Measurements from ENCODE around the gene AJAP1.

Gene AJAP1

DNA sequence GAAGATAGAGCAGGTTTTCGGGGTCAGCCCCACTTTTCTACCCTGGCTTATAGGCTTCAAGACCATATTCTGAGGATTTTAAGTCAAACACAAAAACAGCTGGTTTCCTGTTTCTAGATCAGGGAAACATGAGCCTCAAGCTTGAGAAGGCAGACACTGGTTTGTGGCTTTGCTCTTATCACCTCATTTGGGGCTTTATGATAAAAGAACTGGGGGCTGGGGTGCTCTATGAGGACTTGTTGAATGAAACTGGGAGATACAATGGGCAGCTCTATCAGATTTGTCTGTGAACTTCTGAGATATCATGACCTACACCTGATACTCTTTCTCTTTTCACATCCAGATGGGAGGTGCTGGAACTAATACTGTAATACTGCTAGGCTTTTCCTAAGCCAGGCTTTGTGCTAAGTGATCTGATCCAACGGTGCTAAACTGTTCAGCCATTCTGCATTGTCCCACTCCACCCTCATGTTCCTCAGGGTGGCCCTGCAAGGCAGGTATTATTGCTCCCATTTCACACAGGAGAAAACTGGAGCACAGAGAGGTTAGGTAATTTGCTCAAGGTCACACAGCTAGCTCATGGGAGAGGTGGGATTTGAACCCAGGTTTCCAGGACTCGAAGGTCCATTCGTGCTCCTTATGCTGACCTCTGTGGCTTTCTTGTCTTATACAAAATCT lies 6.6 kb downstream of the AJAP1 start:
- TF ChIP-seq, protein P1, sequence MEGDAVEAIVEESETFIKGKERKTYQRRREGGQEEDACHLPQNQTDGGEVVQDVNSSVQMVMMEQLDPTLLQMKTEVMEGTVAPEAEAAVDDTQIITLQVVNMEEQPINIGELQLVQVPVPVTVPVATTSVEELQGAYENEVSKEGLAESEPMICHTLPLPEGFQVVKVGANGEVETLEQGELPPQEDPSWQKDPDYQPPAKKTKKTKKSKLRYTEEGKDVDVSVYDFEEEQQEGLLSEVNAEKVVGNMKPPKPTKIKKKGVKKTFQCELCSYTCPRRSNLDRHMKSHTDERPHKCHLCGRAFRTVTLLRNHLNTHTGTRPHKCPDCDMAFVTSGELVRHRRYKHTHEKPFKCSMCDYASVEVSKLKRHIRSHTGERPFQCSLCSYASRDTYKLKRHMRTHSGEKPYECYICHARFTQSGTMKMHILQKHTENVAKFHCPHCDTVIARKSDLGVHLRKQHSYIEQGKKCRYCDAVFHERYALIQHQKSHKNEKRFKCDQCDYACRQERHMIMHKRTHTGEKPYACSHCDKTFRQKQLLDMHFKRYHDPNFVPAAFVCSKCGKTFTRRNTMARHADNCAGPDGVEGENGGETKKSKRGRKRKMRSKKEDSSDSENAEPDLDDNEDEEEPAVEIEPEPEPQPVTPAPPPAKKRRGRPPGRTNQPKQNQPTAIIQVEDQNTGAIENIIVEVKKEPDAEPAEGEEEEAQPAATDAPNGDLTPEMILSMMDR (IDR thresholded peaks at IDR 0.05; ENCODE audit: borderline replicate concordance, control extremely low read depth, extremely low read depth, insufficient read depth, missing control alignments) = no peak
- in situ Hi-C loops (cut with MboI; ENCODE audit: low sequenced_read_pairs, unreplicated experiment) = no loop called here

DNA sequence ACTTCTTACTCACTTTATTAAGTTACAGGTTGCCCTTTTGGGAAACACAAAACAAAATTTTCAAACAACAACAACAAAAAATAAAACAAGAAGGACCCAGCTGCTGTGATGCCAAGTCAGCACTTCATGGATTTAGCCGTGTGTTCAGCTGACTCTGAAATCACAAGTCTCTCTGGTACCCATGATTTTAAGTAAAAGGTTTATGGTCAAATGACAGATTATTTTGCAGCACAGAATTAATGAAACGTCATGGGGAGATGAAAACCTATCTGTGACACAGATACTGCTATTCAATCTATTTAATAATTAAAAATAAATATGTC lies 7.1 kb downstream of the AJAP1 start:
- DNase-seq (ENCODE audit: low spot score) = no peak
- in situ Hi-C loops (cut with MboI; ENCODE audit: low sequenced_read_pairs, unreplicated experiment) = no loop called here
- TF ChIP-seq, protein P1 (IDR thresholded peaks at IDR 0.05; ENCODE audit: borderline replicate concordance, control extremely low read depth, extremely low read depth, insufficient read depth, missing control alignments) = no peak

More for the DNA sequence above, 6.6 kb downstream of the AJAP1 start:
- no peak for DNase-seq (ENCODE audit: low spot score)

DNA sequence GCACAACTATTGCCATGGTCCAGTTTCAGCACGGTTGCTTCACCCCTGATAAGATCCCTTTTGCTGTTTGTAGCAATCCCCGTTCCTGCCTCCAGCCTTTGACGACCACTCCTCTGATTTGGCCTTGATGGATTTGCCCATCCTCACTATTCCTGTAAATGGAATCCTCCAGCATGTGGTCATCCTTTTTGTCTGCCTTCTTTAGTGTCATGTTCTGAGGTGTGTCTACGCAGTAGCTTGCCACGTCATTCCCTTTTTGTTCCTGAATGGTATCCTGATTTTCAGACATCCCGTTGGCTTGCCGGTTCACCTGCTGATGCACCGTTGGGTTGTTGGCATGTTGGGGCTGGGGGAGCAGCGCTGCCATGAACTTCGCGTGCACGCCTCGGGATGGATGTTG lies 7.8 kb downstream of the AJAP1 start:
- in situ Hi-C loops (cut with MboI; ENCODE audit: low sequenced_read_pairs, unreplicated experiment) = no loop called here
- no peak for DNase-seq (ENCODE audit: low spot score)
- TF ChIP-seq, protein P1 (IDR thresholded peaks at IDR 0.05; ENCODE audit: borderline replicate concordance, control extremely low read depth, extremely low read depth, insufficient read depth, missing control alignments) = no peak

DNA sequence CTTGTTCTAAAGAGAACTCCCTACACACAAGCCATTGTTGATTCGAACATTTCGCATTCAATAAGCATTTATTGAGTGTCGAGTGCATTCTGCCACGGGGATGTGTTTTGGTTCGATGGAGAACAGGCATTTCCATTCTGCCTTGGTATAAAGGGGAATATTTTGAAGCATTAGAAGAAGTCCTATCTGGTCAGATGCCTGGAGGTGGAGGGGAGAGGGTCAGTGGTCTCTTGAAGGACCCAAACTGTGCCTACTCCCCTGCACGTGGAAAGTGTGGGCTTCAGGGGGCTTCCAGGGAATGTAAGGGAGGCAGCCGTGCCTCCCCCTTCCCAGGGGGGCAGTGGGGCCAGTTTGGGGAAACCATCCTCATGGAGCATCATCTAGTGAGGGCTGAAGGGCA lies 8.3 kb downstream of the AJAP1 start:
- no peak for DNase-seq (ENCODE audit: low spot score)
- TF ChIP-seq, protein P1 (IDR thresholded peaks at IDR 0.05; ENCODE audit: borderline replicate concordance, control extremely low read depth, extremely low read depth, insufficient read depth, missing control alignments) = no peak
- in situ Hi-C loops (cut with MboI; ENCODE audit: low sequenced_read_pairs, unreplicated experiment) = no loop called here

DNA sequence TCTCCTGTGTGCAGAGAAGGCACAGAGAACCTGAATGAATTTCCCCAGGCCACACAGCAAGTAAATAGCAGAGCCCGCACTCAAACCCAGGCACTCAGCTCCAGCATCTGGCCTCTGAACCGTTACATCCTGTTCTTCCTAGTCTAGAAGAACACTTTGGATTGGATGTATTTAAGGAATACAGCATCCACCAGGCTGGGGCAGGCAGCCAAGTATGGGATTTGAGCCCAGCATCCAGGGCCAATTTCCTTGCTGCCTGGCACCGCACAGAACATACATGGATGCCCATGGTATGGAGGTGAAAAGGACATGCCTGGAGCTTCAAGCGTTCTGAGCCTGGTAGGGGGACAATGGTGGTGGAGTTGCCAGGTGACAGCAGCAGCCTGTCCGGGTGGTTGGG lies 9.7 kb downstream of the AJAP1 start:
- in situ Hi-C loops (cut with MboI; ENCODE audit: low sequenced_read_pairs, unreplicated experiment) = no loop called here

DNA sequence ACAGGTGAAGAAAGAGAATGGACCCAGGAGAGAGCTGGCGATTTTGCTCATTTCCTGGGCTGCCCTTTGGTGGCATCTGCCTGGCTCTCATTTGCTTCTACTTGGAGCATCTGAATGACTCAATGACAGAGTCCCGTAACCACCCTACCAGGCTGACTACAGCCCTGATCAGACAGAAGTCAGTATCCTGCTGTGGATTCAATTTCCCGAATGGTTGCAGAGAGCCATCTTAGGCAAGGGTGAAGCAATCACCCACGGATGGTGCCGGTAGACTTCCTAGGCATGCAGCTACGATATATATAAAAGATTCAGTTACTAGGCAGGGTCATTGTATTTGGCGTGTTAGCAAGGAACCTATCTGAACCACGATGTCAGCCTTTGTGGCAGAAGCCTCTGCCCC lies 10.2 kb downstream of the AJAP1 start:
- DNase-seq (ENCODE audit: low spot score) = no peak
- in situ Hi-C loops (cut with MboI; ENCODE audit: low sequenced_read_pairs, unreplicated experiment) = no loop called here
- TF ChIP-seq, protein P1 (IDR thresholded peaks at IDR 0.05; ENCODE audit: borderline replicate concordance, control extremely low read depth, extremely low read depth, insufficient read depth, missing control alignments) = no peak

More for the DNA sequence above, 9.7 kb downstream of the AJAP1 start:
- TF ChIP-seq, protein P1 (IDR thresholded peaks at IDR 0.05; ENCODE audit: borderline replicate concordance, control extremely low read depth, extremely low read depth, insufficient read depth, missing control alignments) = no peak
- DNase-seq (ENCODE audit: low spot score) = no peak

All from GM13976 (cell line).